Retina (tissue), 1 donor: Measurements from ENCODE around the gene STXBP4.

Source experiments
- DNase-seq: peaks from one replicate; pipeline ENCODE4 v3.0.0-alpha.2; 2016

STXBP4 gene

GRCh38 chr17:54972406-54973138 lies 4.0 kb downstream of the STXBP4 start:
- no peak for DNase-seq

- DNase-seq, result no peak
Measured at GRCh38 chr17:54974759-54975158, 6.2 kb downstream of the STXBP4 start.

DNA sequence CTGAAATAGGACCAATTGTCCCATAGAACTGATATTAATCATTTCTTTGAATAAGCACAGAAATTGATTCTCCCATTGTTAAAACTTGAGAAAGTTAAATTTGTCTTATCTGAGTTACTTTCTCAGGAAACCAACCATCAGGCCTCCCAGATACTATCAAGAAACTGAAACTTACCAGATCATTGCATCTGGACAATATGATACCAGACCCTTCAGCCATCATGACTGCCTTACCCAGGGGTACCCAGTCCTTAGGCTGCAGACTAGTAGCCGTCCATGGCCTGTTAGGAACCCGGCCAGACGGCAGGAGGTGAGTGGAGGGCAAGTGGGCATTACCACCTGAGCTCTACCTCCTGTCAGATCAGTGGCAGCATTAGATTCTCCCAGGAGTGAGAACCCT lies 7.8 kb downstream of the STXBP4 start:
- no peak for DNase-seq

- no peak for DNase-seq
Measured at GRCh38 chr17:54977744-54978143, 9.2 kb downstream of the STXBP4 start.

- no peak for DNase-seq
Measured at GRCh38 chr17:54979657-54980056, 11.1 kb downstream of the STXBP4 start.

GRCh38 chr17:54980375-54980774 lies 11.8 kb downstream of the STXBP4 start:
- DNase-seq, result no peak

GRCh38 chr17:54982399-54982798 lies 13.8 kb downstream of the STXBP4 start:
- DNase-seq, result no peak

DNA sequence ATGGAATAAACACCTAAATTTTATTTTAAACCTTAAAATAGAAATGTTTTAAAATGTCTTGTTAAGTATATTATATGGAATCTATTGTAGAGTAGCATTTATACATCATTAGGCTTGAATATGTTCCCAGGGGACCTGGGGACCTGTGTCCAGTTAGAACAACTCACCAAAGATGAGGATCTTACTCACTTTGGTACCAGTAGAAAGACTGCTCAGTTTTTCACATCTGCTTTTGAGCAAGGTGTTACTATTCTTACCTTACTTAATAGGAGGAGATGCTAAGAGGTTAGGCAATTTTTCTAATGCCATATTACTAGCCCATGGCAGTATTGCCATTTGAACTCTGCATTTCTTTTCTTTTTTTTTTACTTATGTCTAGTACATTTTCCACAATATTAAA lies 14.7 kb downstream of the STXBP4 start:
- no peak for DNase-seq

GRCh38 chr17:54985476-54985875 lies 16.9 kb downstream of the STXBP4 start:
- no peak for DNase-seq

GRCh38 chr17:54990118-54990517 lies 21.6 kb downstream of the STXBP4 start:
- peak; percentile 15 for DNase-seq

DNA sequence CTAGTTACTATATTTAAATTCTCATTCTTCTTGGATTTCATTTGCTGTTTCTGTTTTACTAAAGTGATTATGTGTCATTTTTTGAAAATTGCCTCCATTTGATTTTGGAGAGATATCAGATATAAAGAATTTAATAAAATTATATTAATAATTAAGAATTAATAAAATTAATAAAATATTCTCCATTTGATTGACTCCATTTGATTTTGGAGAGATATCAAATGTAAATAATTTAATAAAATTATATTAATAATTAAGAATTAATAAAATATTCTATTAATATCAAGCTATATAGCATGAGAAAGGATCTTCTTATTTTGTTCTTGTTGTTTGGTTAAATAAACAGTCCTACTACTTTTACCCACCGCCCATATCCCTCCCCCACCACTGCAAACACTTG lies 23.0 kb downstream of the STXBP4 start:
- DNase-seq, result no peak

- peak; percentile 49 for DNase-seq
Measured at GRCh38 chr17:54992797-54993639, 24.5 kb downstream of the STXBP4 start.

DNA sequence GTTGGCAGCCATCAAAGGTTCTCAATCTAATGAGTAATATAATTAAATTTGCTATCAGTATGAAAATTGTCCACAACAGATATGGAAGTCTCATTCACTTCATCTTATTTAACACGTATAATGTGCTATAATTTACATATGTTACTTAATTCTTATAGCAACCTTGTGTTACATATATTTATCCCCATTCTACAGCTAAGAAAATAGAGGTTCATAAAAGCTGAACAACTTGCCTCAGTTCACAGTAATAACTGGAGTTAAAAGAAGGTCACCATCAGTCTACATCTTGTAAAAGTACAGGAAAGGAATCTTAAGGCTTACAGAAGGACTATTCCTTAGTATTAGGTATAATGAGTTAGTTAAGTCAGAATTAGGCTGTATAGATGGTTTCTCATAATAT lies 27.9 kb downstream of the STXBP4 start:
- DNase-seq, result no peak

DNA sequence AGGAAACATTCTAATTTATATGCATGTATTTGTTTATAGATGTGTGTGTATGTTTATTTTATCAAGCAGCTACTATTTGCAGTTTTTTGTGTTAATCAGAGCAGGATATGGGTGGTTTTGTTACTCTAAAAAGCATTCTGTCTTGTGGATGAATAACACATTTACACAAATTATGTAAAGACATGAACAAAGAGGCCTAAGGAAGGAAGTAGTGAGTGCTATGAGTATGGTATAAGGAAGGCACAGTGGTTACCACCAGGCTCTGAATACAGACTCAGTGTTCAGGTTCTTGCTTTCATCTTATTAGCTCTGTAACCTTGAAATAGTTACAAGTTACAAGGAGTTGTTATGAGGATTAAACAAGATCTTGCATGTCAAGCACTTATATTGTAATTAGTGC lies 33.9 kb downstream of the STXBP4 start:
- DNase-seq, result no peak

- DNase-seq, result no peak
Measured at GRCh38 chr17:55004484-55004883, 35.9 kb downstream of the STXBP4 start.

GRCh38 chr17:55005520-55005919 lies 37.0 kb downstream of the STXBP4 start:
- no peak for DNase-seq

DNA sequence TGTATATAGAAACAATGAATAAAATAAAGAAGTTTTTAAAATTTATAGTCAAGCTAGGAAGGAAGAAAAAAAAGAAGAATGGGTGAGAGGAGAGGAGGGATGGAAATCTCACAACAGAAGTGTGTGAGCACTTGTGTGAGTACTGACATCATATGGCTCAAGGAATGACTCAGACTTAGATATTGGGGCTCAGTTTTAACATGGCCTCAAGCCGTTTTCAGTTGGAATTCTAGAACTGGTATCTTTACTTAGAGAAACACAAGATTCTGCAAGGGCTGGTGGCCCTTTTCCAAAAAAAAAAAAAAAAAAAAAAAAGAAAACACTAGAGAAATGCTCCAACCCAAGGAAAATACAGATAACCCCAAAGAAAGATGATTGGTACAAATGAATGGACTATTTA lies 55.1 kb downstream of the STXBP4 start:
- no peak for DNase-seq

DNA sequence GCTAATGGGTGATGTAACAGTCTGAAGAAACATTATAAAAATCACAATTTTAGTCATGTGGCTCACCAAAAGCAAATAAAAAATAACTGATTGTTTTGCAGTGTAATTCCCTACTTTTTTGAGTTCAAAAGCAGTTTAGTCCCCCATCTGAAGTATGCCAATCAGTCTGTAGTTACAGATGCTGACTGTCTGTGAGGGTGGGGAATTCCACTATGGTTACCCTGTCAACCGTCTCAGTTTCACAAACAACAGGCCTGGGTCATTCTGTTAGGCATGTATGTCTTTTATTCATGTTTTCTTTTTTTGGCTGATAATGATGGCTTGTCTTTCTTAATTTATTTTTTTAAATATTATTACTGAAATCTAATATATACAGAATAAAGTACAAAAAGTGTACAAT lies 69.3 kb downstream of the STXBP4 start:
- DNase-seq, result no peak

DNA sequence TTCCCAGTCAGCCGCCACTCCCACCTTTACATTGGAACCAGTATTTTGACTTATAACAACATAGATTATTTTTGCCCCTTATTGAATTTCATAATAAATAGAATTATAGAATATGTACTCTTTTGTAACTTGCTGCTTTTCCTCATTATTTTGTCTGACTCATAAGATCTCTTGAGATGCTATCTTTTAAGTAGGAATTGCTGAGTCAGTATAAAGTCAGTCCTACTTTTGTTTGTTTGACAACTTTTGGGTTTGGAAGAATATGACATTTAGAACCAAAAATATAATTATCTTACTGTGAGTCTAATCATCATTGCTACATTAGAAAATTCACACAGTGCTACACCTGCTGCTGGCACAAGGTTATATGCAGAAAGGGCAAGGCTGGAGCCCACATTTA lies 69.7 kb downstream of the STXBP4 start:
- DNase-seq, result no peak

DNA sequence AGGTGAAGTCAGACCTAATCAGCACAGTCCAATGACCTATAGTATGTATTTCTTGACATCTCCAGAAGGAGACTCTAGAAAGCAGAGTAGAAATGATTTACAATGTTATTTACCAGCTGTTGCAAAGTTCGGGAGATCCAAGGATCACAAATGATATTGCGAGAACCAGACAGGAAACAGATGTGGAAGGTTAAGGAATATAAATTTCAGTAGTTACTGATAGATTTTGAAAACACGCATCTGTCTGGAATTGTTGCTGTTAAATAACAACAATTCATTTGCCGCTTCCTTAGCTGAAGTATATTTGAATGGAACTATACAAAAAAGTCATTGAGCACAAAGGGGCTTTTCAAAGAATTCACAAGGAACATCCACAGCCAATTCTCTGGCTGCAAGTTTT lies 72.0 kb downstream of the STXBP4 start:
- DNase-seq, result no peak

- peak; percentile 8 for DNase-seq
Measured at GRCh38 chr17:55053855-55054254, 85.3 kb downstream of the STXBP4 start.

- DNase-seq, result no peak
Measured at GRCh38 chr17:55054429-55054828, 85.9 kb downstream of the STXBP4 start.

DNA sequence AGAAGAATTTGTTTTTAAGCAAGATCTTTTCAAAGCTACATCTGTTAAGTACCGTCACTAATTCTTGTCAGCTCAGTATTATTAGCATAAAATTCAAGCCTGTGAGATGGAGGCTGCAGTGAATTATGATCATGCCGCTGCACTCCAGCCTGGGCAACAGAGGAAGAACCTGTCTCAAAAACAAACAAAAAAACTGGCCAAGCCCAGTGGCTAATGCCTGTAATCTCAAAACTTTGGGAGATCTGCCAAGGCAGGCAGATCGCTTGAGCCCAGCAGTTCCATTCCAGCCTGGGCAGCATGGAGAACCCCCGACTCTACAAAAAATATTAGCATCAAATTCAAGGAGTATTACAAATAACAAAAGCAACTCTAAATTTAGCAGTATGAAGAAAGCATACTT lies 88.0 kb downstream of the STXBP4 start:
- peak; percentile 4 for DNase-seq

GRCh38 chr17:55057184-55057583 lies 88.6 kb downstream of the STXBP4 start:
- DNase-seq, result no peak
